Epithelial cell of esophagus (primary cell): ENCODE measurements around the gene CD74.

Experiments used
- DNase-seq: peaks from one replicate; pipeline ENCODE4 v3.0.0; 2010; ENCODE audit warnings: low read depth
- H3K4me3 ChIP-seq: 2 replicates; pipeline ENCODE4 v1.5.1; 2011; ENCODE audit warnings: mild to moderate bottlenecking, low read length, control low read depth
- TF ChIP-seq, protein P1 (sequence below): IDR thresholded peaks from 2 replicates; pipeline ENCODE4 v1.5.1; 2011; ENCODE audit warnings: low read depth, mild to moderate bottlenecking, low read length, control low read depth, inconsistent platforms; ENCODE audit not compliant: insufficient read depth; ENCODE audit errors: missing control alignments

The CD74 gene

DNA sequence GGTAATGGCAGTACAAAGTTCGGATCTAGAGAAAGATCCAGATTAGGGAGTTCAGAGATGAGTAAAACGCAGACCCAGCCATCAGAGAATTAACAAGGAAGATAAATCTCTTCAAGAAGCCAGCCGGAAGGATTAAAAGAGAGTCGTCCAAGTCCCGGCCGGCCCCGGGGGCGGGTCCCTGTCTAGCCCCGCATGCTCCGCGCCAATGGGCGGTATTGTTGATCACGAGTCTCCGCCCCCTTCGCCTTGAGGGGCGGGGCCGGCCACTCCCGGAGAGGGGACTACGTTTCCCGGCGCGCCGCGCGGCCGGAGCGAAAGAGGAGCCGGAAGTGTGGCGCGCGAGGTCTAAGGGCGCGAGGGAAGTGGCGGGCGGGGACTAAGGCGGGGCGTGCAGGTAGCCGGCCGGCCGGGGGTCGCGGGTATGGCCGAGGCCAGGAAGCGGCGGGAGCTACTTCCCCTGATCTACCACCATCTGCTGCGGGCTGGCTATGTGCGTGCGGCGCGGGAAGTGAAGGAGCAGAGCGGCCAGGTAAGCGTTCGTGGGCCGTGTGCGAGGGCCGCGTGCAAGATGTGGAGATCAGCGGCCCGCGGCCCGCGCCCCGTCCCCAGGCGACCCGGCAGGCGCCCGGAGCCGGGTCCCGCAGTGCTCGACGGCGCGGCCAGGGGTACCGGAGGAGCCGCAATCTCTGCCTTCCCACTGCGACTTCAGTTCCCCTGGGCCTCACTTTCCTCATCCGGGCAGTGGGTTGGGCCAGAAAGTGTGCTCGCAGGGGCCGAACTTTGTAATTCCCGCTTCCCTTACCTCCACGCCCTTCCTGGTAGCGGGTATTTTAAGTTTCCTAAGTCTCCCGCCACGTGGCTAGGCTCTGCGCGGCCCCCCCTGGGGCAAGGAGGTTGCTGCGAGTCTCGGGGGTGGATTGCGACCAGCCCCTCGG, 55.1 kb downstream of the CD74 start, which contains the start of gene TCOF1:
TSS of gene TCOF1 (plus strand) at position 372 of the 935 bp plus-strand sequence. CDS start at position 422, 50 bp downstream.
- DNase-seq: peak; percentile 98
- TF ChIP-seq, protein P1, sequence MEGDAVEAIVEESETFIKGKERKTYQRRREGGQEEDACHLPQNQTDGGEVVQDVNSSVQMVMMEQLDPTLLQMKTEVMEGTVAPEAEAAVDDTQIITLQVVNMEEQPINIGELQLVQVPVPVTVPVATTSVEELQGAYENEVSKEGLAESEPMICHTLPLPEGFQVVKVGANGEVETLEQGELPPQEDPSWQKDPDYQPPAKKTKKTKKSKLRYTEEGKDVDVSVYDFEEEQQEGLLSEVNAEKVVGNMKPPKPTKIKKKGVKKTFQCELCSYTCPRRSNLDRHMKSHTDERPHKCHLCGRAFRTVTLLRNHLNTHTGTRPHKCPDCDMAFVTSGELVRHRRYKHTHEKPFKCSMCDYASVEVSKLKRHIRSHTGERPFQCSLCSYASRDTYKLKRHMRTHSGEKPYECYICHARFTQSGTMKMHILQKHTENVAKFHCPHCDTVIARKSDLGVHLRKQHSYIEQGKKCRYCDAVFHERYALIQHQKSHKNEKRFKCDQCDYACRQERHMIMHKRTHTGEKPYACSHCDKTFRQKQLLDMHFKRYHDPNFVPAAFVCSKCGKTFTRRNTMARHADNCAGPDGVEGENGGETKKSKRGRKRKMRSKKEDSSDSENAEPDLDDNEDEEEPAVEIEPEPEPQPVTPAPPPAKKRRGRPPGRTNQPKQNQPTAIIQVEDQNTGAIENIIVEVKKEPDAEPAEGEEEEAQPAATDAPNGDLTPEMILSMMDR: no peak
- H3K4me3 ChIP-seq: peak within 1 kb of the TSS; percentile 77

DNA sequence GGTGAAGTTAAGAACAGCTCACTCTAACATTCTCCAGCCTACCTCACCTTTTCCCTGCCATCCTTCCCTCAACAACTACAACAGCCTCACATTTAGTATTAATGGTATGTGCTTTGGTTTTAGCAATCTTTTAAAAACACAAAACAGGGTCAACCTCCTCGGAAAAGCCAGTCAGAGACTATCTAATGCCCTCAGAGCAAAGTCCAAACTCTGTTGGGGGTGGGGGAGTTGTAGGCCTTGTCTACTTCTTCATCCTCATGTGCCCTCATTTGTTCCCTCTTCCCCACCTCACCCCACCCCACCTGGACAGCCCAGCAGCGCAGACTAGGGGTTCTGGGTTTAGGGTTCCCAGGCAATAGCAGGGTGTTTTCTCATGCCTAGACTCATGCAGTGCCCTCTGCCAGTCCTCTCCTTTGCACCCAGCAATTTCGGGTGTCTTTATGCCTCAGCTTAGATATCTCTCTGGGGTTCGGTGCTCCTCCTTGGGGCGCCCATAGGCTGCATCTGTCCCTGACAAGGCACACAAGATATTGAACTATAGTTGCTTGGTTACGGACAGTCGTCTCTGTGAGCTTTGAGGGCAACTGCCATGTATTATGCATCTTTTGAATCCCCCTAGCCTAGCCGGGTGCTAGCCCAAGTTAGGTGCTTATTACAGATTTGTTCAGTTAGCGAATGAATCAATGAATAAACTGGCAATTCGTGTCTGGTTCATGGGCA, 56.0 kb downstream of the CD74 start:
- no peak for DNase-seq
- TF ChIP-seq, protein P1: no peak
- peak overlapping the region; percentile 77 for H3K4me3 ChIP-seq

DNA sequence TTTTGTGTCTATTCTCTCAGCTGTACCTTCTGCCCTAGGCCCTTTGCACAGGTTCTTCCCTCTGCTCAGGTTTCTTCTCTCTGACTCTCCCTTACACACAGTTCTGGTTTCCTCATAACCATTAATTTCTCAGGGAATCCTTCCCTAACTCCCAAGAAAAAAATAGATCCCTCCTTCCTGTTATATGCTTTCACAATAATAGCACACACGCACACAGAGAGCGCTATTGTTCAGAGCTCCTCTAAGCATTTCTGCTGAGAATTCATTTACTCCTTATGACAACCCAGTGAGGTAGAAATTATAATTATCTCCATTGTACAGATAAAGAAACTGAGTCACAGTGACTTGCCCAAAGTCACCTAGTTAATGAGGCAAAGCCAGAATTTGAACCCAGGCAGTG, 56.9 kb downstream of the CD74 start:
- DNase-seq: no peak
- TF ChIP-seq, protein P1: no peak
- no peak overlapping the region for H3K4me3 ChIP-seq

DNA sequence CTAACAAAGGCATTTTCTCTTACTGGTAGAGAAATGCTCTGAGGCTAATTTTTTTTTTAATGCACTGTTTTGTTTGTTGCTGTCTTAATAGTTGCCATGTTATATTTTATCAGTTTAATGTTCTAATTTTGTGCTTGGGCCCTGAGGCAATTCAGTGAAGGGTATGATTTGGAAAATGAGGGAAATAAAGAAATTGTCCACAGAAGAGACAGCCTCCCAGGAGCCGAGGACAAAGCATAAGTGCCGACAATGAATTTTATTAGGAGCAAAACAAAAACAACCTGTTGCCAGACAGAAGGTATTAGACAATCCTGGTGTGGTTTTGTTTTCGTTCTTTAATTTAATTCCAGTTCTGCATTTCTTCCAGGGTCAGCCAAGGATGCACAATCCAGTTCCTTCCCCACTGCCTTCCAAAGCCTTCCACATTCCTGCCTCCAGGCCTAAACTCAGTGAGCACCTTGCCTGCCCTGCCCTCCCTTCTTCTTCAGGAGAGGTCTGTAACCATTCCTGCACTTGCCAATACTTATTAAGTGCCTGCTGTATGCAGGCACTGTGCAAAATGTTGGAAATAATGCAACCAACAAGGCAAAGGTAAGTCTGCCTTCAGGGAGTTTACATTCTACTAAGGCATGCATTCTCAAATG, 59.6 kb downstream of the CD74 start:
- DNase-seq: no peak
- no peak overlapping the region for H3K4me3 ChIP-seq
- TF ChIP-seq, protein P1: no peak

DNA sequence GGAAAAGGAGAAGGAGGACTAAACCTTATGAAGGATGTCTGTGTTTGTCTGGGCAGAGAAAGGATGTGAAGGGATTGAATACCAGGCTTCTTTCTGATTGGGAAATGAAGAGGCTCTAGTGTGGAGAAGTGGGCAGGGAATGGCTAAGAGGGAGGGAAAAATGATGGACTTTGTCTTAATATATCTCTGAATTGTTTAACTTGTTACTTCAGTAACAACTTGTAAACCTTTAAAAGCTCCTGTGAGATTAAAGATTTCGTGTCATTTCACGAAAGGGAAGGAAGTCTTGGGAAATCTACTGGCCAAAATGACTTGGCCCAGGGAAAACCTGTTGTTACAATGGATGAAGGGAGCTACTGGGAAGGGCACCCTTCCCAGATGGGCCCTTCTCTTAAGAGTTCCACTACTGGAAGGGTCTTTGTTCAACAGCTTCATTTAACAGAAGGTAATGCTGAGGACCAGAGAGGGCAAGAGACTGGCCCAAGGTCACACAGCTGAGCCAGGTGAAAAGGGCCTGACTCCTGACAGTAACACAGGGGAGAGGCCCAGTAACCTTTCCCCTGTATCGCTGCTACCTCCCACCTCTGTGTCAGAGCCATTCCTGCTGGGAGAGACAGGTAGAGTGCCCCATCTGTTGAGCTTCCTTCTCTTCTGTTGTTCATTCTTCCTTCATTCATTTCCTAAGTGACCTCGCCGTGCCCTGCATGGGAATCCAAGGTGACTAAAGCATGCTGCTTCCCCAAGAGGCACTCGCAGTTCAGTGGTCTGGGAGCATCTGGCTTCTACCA, 60.3 kb downstream of the CD74 start:
- TF ChIP-seq, protein P1: no peak
- no peak for DNase-seq
- no peak overlapping the region for H3K4me3 ChIP-seq
